K562 (cell line): ENCODE results near the gene GHRL. TPM values are rescaled to one million over a fixed set of nuclear protein-coding genes. Genes with fewer than 3 reads are reported as not detected.

Experiments used
- ATAC-seq: fragments of 200-7000 bp; cut with Tn5 transposase; 3 replicates; pipeline ENCODE4 v1.9.1; 2020; ENCODE audit warnings: moderate library complexity
- BruUV-seq: library from RNA; stranded (reverse); fragments of 400-500 nt; replicated peaks from 2 replicates; lab custom pipeline; 2021; lab: Mats Ljungman, UMichigan
- CTCF ChIA-PET: fragments of 300-600 bp; formaldehyde crosslinking; extraction: SDS; loops from one replicate; lab custom pipeline; 2021; ENCODE audit warnings: low intra/inter-chr PET ratio; lab: Yijun Ruan, JAX
- POLR2A ChIA-PET: fragments of 300-600, 350-650 bp; sonication (Branson Sonifier 250); formaldehyde crosslinking; extraction: SDS; loops from one replicate; lab custom pipeline; 2021; ENCODE audit warnings: antibody characterized with exemption, inconsistent platforms; lab: Yijun Ruan, JAX
- DNase-seq, 4 experiments: peaks; one replicate each; pipeline versions ENCODE4 v3.0.0 to v3.0.0-alpha.2; 2011 to 2018; ENCODE audit warnings: low spot score in 3 of 4, mixed read lengths in 3 of 4; ENCODE audit errors: extremely low read depth in 1 of 4
- FAIRE-seq: peaks from 2 replicates; lab custom pipeline; 2011; peaks lifted over from hg19 to GRCh38; lab: Jason Lieb, UNC
- H2AFZ ChIP-seq: 2 replicates; pipeline ENCODE4 v1.6.0; 2011; ENCODE audit warnings: low read depth, low read length, control low read depth, inconsistent platforms
- H3K27ac ChIP-seq: fragments of 200-600 bp; 3 replicates; pipeline ENCODE4 v1.8.0; 2011; ENCODE audit warnings: low read depth, mild to moderate bottlenecking, control low read depth, inconsistent platforms, low read length, moderate library complexity, mixed read lengths; ENCODE audit errors: extremely low read depth
- H3K27me3 ChIP-seq, 2 experiments: fragments of 300-600 bp in 1 of 2; 2 replicates in 1 of 2; 3 replicates in 1 of 2; pipeline versions ENCODE4 v1.6.0 to v1.8.0; 2011; ENCODE audit warnings: inconsistent platforms in 2 of 2, low read length in 2 of 2, mild to moderate bottlenecking in 1 of 2, mixed read lengths in 1 of 2, moderate library complexity in 1 of 2; ENCODE audit not compliant: control insufficient read depth in 2 of 2, insufficient read depth in 2 of 2
- H3K36me3 ChIP-seq: fragments of 300-600 bp; 3 replicates; pipeline ENCODE4 v1.8.0; 2011; ENCODE audit warnings: mild to moderate bottlenecking, low read length, inconsistent platforms; ENCODE audit not compliant: control insufficient read depth, insufficient read depth
- H3K4me1 ChIP-seq, 2 experiments: fragments of 200-600 bp in 1 of 2; replicated peaks in 1 of 2; 2 replicates in 1 of 2; 3 replicates in 1 of 2; pipeline versions ENCODE4 v1.5.1 to v1.8.0; 2011; ENCODE audit warnings: inconsistent platforms in 2 of 2, low read length in 2 of 2, mild to moderate bottlenecking in 1 of 2, mixed read lengths in 1 of 2, moderate library complexity in 1 of 2; ENCODE audit not compliant: control insufficient read depth in 2 of 2, insufficient read depth in 2 of 2
- H3K4me2 ChIP-seq: 2 replicates; pipeline ENCODE4 v1.6.1; 2011; ENCODE audit warnings: low read length, control low read depth, inconsistent platforms, mixed read lengths; ENCODE audit not compliant: insufficient read depth
- H3K4me3 ChIP-seq: fragments of 200-600 bp; sonication (generic), shearing (Covaris generic); 2 replicates; pipeline ENCODE4 v1.5.1; 2016; ENCODE audit warnings: control low read depth, inconsistent platforms
- H3K79me2 ChIP-seq: fragments of 200-600 bp; 3 replicates; pipeline ENCODE4 v1.8.0; 2011; ENCODE audit warnings: low read length, inconsistent platforms; ENCODE audit not compliant: control insufficient read depth, insufficient read depth
- H3K9ac ChIP-seq, 2 experiments: 2 replicates each; pipeline versions ENCODE4 v1.6.0 to v1.6.1; 2011; ENCODE audit warnings: low read depth in 2 of 2, low read length in 2 of 2, control low read depth in 1 of 2, inconsistent platforms in 1 of 2, mild to moderate bottlenecking in 1 of 2, mixed read lengths in 1 of 2; ENCODE audit not compliant: insufficient read depth in 1 of 2
- H3K9me1 ChIP-seq: one replicate; pipeline ENCODE4 v1.6.0; 2011; ENCODE audit warnings: inconsistent platforms, mild to moderate bottlenecking, low read length, moderate library complexity; ENCODE audit not compliant: control insufficient read depth, insufficient read depth
- H3K9me3 ChIP-seq: replicated peaks from 2 replicates; pipeline ENCODE4 v1.5.1; 2011; ENCODE audit warnings: low read depth, low read length, inconsistent platforms; ENCODE audit not compliant: control insufficient read depth, insufficient read depth
- H4K20me1 ChIP-seq: replicated peaks from 2 replicates; pipeline ENCODE4 v1.6.1; 2011; ENCODE audit warnings: low read length, inconsistent platforms, mixed read lengths; ENCODE audit not compliant: control insufficient read depth, insufficient read depth
- PKNOX1 ChIP-seq: fragments of 450-650 bp; IDR thresholded peaks from 2 replicates; pipeline ENCODE4 v1.6.1; 2016
- TFAP4 ChIP-seq: sonication (generic); formaldehyde crosslinking; IDR thresholded peaks from 2 replicates; pipeline ENCODE4 v1.8.0; 2022; ENCODE audit warnings: missing genetic modification reagents, mild to moderate bottlenecking, moderate library complexity, borderline replicate concordance
- VEZF1 ChIP-seq: fragments of 200-800 bp; sonication (Bioruptor generic); IDR thresholded peaks from 2 replicates; pipeline ENCODE4 v1.6.1; 2017; ENCODE audit warnings: missing genetic modification characterization, missing compliant biosample characterization
- ZNF3 ChIP-seq: fragments of 250-450 bp; sonication (Bioruptor Pico); IDR thresholded peaks from 2 replicates; pipeline ENCODE4 v1.5.0; 2021; ENCODE audit warnings: mild to moderate bottlenecking, moderate library complexity
- WGBS: fragments of 100-300 bp; shearing (Covaris generic); methylation state at CpG from one replicate; pipeline ENCODE4 v1.1.6; 2016; ENCODE audit warnings: low coverage, mixed read lengths; ENCODE audit not compliant: insufficient coverage; ENCODE audit errors: missing lambda C conversion rate; 5-methylcytosine and 5-hydroxymethylcytosine counted together
- in situ Hi-C: fragments of 300-500 bp; cut with MboI; formaldehyde crosslinking; loops from 4 replicates; pipeline ENCODE4 v1.15.0; 2018; ENCODE audit warnings: inconsistent platforms, mixed read lengths
- intact Hi-C: fragments of 100-400 bp; cut with micrococcal nuclease; formaldehyde crosslinking; loops from 2 replicates; pipeline ENCODE4 v1.14.2; 2022
- polyA plus RNA-seq, 8 experiments: library from polyadenylated mRNA; depleted of rRNA in 4 of 8; stranded (reverse) in 5 of 8; unstranded in 3 of 8; fragments of >200 nt; fragmentation: Nextera tagmentation in 2 of 8; fragmentation: Illumina TruSeq in 1 of 8; extraction: Ambion mirVana in 2 of 8; extraction: Trizol in 1 of 8; gene quantifications; 2 replicates each; pipeline versions ENCODE4 v1.2.1 to v1.2.3, GENCODE V29; 2011 to 2014; ENCODE audit warnings: inconsistent platforms in 1 of 8, missing spikeins in 1 of 8
- total RNA-seq, 7 experiments: library from RNA; depleted of rRNA in 6 of 7; stranded (reverse); fragments of >200 nt in 6 of 7; fragmentation: Illumina TruSeq in 2 of 7; extraction: Trizol in 2 of 7; gene quantifications; 2 replicates each; pipeline versions ENCODE4 v1.2.1 to v1.2.3, GENCODE V29; 2011 to 2021; ENCODE audit warnings: low replicate concordance in 1 of 7

The GHRL gene
- total and polyA plus RNA-seq, 9 of the 15 experiments (the other 6 are each of a cell fraction or from before 2014, with no cell fraction given), result 0.08 to 0.29 (median 0.15) TPM; not detected in 5

- H3K4me3 ChIP-seq, result no peak overlapping the region
- no peak overlapping the region for H2AFZ ChIP-seq
- intact Hi-C loops (loop anchor here (5.0 kb wide), 1 partner anchor 71 kb away; no protein-coding TSS in a partner anchor), in situ Hi-C loops (no loop called here)
- peak; percentile 58 for FAIRE-seq
- ChIA-PET CTCF (no interaction called here), POLR2A (interaction anchor here (0.6 kb wide), 1 partner anchor 106 kb away, joined by 3 read pairs; no protein-coding TSS in a partner anchor)
- H3K79me2 ChIP-seq, result no peaks in the 10 kb centered on the region
- whole genome bisulfite sequencing, result 18% methylated on average over 29 of the region's 29 CpGs
- peaks cover 66 to 97% of the 10 kb centered on the region in 2 experiments for H3K27me3 ChIP-seq
- peak; percentile 92 for TF ChIP-seq PKNOX1
- TF ChIP-seq ZNF3, result no peak
- TF ChIP-seq VEZF1 (CRISPR knock-in tag), result no peak
- TF ChIP-seq TFAP4, result peak; percentile 9; the same call in 1 of the 2 replicates
- no TSS peak for BruUV-seq
- no peaks in the 10 kb centered on the region for H3K9me3 ChIP-seq
- H3K27ac ChIP-seq, result no peak overlapping the region
- peaks cover 5% of the 10 kb centered on the region for H3K9me1 ChIP-seq
- H3K4me2 ChIP-seq, result no peak overlapping the region
- H3K36me3 ChIP-seq, result no peaks in the 10 kb centered on the region
- H3K4me1 ChIP-seq, result peaks cover 0 to 27% of the 10 kb centered on the region in 2 experiments; a peak in 3 of 5 replicates
- ATAC-seq, result no peak
- DNase-seq, result peak in 1 of 4 experiments; percentile 15
- peaks cover 11% of the 10 kb centered on the region for H4K20me1 ChIP-seq
- H3K9ac ChIP-seq, result peak overlapping the region in 1 of 2 experiments; percentile 42; a peak in 2 of 4 replicates
Observed at GRCh38 chr3:10335871-10336622, 43.3 kb upstream of the GHRL start.
